Thyroid gland (tissue), 4 donors: ENCODE data around the gene MTMR12. TPM values are rescaled to one million over a fixed set of nuclear protein-coding genes. Genes with fewer than 3 reads are reported as not detected.

ENCODE experiments used
- DNase-seq, 2 donors: peaks; one replicate each; pipeline ENCODE4 v3.0.0-alpha.2; 2019
- H3K27ac ChIP-seq, 3 donors: fragments of 200-600 bp; sonication (generic); 1 replicate in 2 of 3; 2 replicates in 1 of 3; pipeline ENCODE4 v1.5.1; 2016 to 2019; ENCODE audit warnings: mild to moderate bottlenecking in 1 of 3, moderate library complexity in 1 of 3
- H3K27me3 ChIP-seq: fragments of 200-600 bp; sonication (generic); one replicate; pipeline ENCODE4 v1.5.1; 2019
- H3K36me3 ChIP-seq, 2 donors: fragments of 200-600 bp; sonication (generic); one replicate each; pipeline ENCODE4 v1.5.1; 2016 to 2019
- H3K4me1 ChIP-seq, 2 donors: fragments of 200-600 bp; sonication (generic); one replicate each; pipeline ENCODE4 v1.5.1; 2017 to 2019
- H3K4me3 ChIP-seq, 3 donors: fragments of 200-600 bp; sonication (generic); replicated peaks in 1 of 3; 1 replicate in 2 of 3; 2 replicates in 1 of 3; pipeline ENCODE4 v1.5.1; 2016; ENCODE audit warnings: mild to moderate bottlenecking in 1 of 3
- H3K9me3 ChIP-seq: fragments of 200-600 bp; sonication (generic); one replicate; pipeline ENCODE4 v1.5.1; 2017
- CTCF ChIP-seq, 6 experiments: fragments of 200-600 bp in 3 of 6; fragments of 450-650 bp in 3 of 6; sonication (generic) in 3 of 6; IDR thresholded peaks; one replicate each; pipeline ENCODE4 v1.5.1; 2016 to 2019; ENCODE audit warnings: antibody characterized with exemption in 6 of 6, mild to moderate bottlenecking in 2 of 6, inconsistent platforms in 1 of 6, moderate library complexity in 1 of 6
- POLR2A ChIP-seq, 2 donors: fragments of 450-650 bp; IDR thresholded peaks; one replicate each; pipeline ENCODE4 v1.6.1; 2017; ENCODE audit warnings: antibody characterized with exemption in 2 of 2, mild to moderate bottlenecking in 2 of 2, moderate library complexity in 1 of 2
- WGBS, 2 donors: methylation state at CpG; one replicate each; pipeline ENCODE4 v1.1.5; 2017; 5-methylcytosine and 5-hydroxymethylcytosine counted together
- intact Hi-C: fragments of 100-400 bp; cut with DNase I; formaldehyde crosslinking; loops from one replicate; pipeline ENCODE4 v1.15.1; 2023
- total RNA-seq, 4 donors: library from RNA; depleted of rRNA; stranded (reverse); fragments of >200 nt; gene quantifications; one replicate each; pipeline ENCODE4 v1.2.3, GENCODE V29; 2016

The MTMR12 gene
- total RNA-seq, 4 donors from 2014 or later = 28.9 to 45.3 (median 37.3) TPM

GRCh38 chr5:32311404-32312196 lies 1.1 kb downstream of the MTMR12 start:
- no peak for TF ChIP-seq POLR2A (IDR thresholded peaks at IDR 0.05)
- TF ChIP-seq CTCF (IDR thresholded peaks at IDR 0.05) = no peak
- no peaks in the 10 kb centered on the region for H3K36me3 ChIP-seq
- intact Hi-C loops = no loop called here
- peak overlapping the region; percentile 66 to 98 (median 88) for H3K4me3 ChIP-seq
- H3K27me3 ChIP-seq = no peaks in the 10 kb centered on the region
- WGBS, 2 donors = 24 to 31% methylated on average over 16 of the region's 16 CpGs
- DNase-seq = no peak
- no peaks in the 10 kb centered on the region for H3K9me3 ChIP-seq
- peak overlapping the region; percentile 84 to 95 (median 85) for H3K27ac ChIP-seq
- H3K4me1 ChIP-seq = peaks cover 10 to 38% of the 10 kb centered on the region in 2 donors

- Histone ChIP-seq H3K27me3 (no peaks in the 10 kb centered on the region), H3K4me3 (no peak overlapping the region), H3K9me3 (no peaks in the 10 kb centered on the region), H3K4me1 (peaks cover 10 to 38% of the 10 kb centered on the region in 2 donors), H3K27ac (no peak overlapping the region), H3K36me3 (no peaks in the 10 kb centered on the region)
- TF ChIP-seq CTCF (IDR thresholded peaks at IDR 0.05) (no peak), POLR2A (IDR thresholded peaks at IDR 0.05) (no peak)
- WGBS, 2 donors = 84 to 89% methylated on average over 6 of the region's 6 CpGs
- intact Hi-C loops = no loop called here
- no peak for DNase-seq
Measured at GRCh38 chr5:32309761-32310160, 3.0 kb downstream of the MTMR12 start.

GRCh38 chr5:32308946-32309345 lies 3.8 kb downstream of the MTMR12 start:
- Histone ChIP-seq H3K27me3 (no peaks in the 10 kb centered on the region), H3K27ac (peak overlapping the region in 2 of 3 donors; percentile 26 to 43), H3K36me3 (no peaks in the 10 kb centered on the region), H3K4me3 (no peak overlapping the region), H3K9me3 (no peaks in the 10 kb centered on the region), H3K4me1 (peaks cover 10 to 38% of the 10 kb centered on the region in 2 donors)
- no peak for TF ChIP-seq POLR2A (IDR thresholded peaks at IDR 0.05)
- TF ChIP-seq CTCF (IDR thresholded peaks at IDR 0.05) = no peak
- DNase-seq = no peak
- WGBS, 2 donors = 30 to 34% methylated on average over 3 of the region's 3 CpGs
- intact Hi-C loops = no loop called here

- intact Hi-C loops = no loop called here
- Histone ChIP-seq H3K27me3 (no peaks in the 10 kb centered on the region), H3K27ac (no peak overlapping the region), H3K36me3 (no peaks in the 10 kb centered on the region), H3K9me3 (no peaks in the 10 kb centered on the region), H3K4me1 (peaks cover 11 to 44% of the 10 kb centered on the region in 2 donors), H3K4me3 (no peak overlapping the region)
- WGBS, 2 donors = 94 to 100% methylated on average over 4 of the region's 4 CpGs
- no peak for DNase-seq
- no peak for TF ChIP-seq POLR2A (IDR thresholded peaks at IDR 0.05)
Measured at GRCh38 chr5:32307769-32308194, 5.0 kb downstream of the MTMR12 start.

- Histone ChIP-seq H3K4me3 (no peak overlapping the region), H3K27ac (no peak overlapping the region), H3K4me1 (peaks cover 15 to 43% of the 10 kb centered on the region in 2 donors), H3K27me3 (no peaks in the 10 kb centered on the region), H3K36me3 (no peaks in the 10 kb centered on the region), H3K9me3 (no peaks in the 10 kb centered on the region)
- intact Hi-C loops = no loop called here
- 75 to 83% methylated on average over 5 of the region's 5 CpGs for WGBS, 2 donors
- TF ChIP-seq CTCF (IDR thresholded peaks at IDR 0.05) = no peak
- DNase-seq = no peak
Measured at GRCh38 chr5:32304622-32305021, 8.1 kb downstream of the MTMR12 start.
